Esophagus muscularis mucosa (tissue), 4 donors: ENCODE results near the gene KIF26B. TPM values are rescaled to one million over a fixed set of nuclear protein-coding genes. Genes with fewer than 3 reads are reported as not detected.

Source experiments
- DNase-seq: peaks from one replicate; pipeline ENCODE4 v3.0.0-alpha.2; 2017; ENCODE audit errors: extremely low spot score
- H3K27ac ChIP-seq, 4 donors: fragments of 200-600 bp; sonication (generic); replicated peaks in 1 of 4; 1 replicate in 3 of 4; 2 replicates in 1 of 4; pipeline ENCODE4 v1.5.1; 2016 to 2019; ENCODE audit warnings: mild to moderate bottlenecking in 1 of 4
- H3K27me3 ChIP-seq, 4 donors: fragments of 200-600 bp; sonication (generic); one replicate each; pipeline versions ENCODE4 v1.5.1 to v1.6.0; 2016 to 2019
- H3K36me3 ChIP-seq, 4 donors: fragments of 200-600 bp; sonication (generic); one replicate each; pipeline ENCODE4 v1.5.1; 2016 to 2019
- H3K4me1 ChIP-seq, 4 donors: fragments of 200-600 bp; sonication (generic); one replicate each; pipeline ENCODE4 v1.5.1; 2016 to 2019
- H3K4me3 ChIP-seq, 4 donors: fragments of 200-600 bp; sonication (generic); 1 replicate in 2 of 4; 2 replicates in 2 of 4; pipeline ENCODE4 v1.5.1; 2016 to 2019; ENCODE audit warnings: mild to moderate bottlenecking in 4 of 4, moderate library complexity in 1 of 4
- H3K9me3 ChIP-seq, 4 donors: fragments of 200-600 bp; sonication (generic); 1 replicate in 3 of 4; 2 replicates in 1 of 4; pipeline ENCODE4 v1.5.1; 2016 to 2019
- EP300 ChIP-seq: sonication (generic); formaldehyde crosslinking; IDR thresholded peaks from one replicate; pipeline ENCODE4 v1.6.1; 2017; ENCODE audit warnings: antibody characterized with exemption
- POLR2A ChIP-seq: fragments of 450-650 bp; IDR thresholded peaks from one replicate; pipeline ENCODE4 v1.6.1; 2017; ENCODE audit warnings: antibody characterized with exemption, moderate library complexity, mild to moderate bottlenecking, low read depth
- POLR2AphosphoS5 ChIP-seq, 2 donors: sonication (generic); formaldehyde crosslinking; IDR thresholded peaks; one replicate each; pipeline ENCODE4 v1.6.1; 2017; ENCODE audit warnings: antibody characterized with exemption in 2 of 2
- WGBS: methylation state at CpG from one replicate; pipeline ENCODE4 v1.1.5; 2018; 5-methylcytosine and 5-hydroxymethylcytosine counted together
- intact Hi-C: fragments of 100-400 bp; cut with DNase I; formaldehyde crosslinking; loops from one replicate; pipeline ENCODE4 v1.15.1; 2023
- total RNA-seq, 4 donors: library from RNA; depleted of rRNA; stranded (reverse); fragments of >200 nt; gene quantifications; one replicate each; pipeline versions ENCODE4 v1.1.0 to v1.2.1, GENCODE V29; 2016
- TF ChIP-seq, protein P1 (sequence below), 3 experiments: fragments of 200-600 bp in 2 of 3; fragments of 450-650 bp in 1 of 3; sonication (generic) in 2 of 3; IDR thresholded peaks; one replicate each; pipeline ENCODE4 v1.5.1; 2017 to 2019; ENCODE audit warnings: antibody characterized with exemption in 3 of 3, mild to moderate bottlenecking in 2 of 3, moderate library complexity in 1 of 3

Gene KIF26B
- total RNA-seq, 4 donors from 2014 or later: 0.13 to 3.7 (median 1.3) TPM

DNA sequence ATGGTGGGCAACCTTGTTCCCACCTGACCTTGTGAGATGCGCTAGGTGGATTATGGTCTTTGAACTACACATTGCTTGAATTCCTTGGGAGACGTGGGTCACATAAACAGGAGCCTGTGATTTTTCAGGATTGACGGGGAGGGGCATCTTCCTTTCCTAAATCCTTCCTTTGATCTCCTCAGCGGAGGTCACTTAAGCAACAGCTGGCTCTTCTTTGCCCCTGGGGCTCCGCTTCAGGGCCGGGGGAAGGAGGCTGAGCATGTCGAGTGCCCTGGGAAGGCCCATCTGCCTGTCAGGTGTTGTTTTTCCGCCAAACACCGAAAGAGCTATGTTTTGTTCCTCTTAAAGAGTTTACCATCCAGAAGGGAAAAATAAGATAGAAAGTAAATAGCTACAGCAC, 40.6 kb downstream of the KIF26B start:
- 93% methylated on average over 9 of the region's 9 CpGs for WGBS
- TF ChIP-seq, protein P1, sequence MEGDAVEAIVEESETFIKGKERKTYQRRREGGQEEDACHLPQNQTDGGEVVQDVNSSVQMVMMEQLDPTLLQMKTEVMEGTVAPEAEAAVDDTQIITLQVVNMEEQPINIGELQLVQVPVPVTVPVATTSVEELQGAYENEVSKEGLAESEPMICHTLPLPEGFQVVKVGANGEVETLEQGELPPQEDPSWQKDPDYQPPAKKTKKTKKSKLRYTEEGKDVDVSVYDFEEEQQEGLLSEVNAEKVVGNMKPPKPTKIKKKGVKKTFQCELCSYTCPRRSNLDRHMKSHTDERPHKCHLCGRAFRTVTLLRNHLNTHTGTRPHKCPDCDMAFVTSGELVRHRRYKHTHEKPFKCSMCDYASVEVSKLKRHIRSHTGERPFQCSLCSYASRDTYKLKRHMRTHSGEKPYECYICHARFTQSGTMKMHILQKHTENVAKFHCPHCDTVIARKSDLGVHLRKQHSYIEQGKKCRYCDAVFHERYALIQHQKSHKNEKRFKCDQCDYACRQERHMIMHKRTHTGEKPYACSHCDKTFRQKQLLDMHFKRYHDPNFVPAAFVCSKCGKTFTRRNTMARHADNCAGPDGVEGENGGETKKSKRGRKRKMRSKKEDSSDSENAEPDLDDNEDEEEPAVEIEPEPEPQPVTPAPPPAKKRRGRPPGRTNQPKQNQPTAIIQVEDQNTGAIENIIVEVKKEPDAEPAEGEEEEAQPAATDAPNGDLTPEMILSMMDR (IDR thresholded peaks at IDR 0.05): no peak
- TF ChIP-seq EP300 (no peak), POLR2A (no peak), POLR2AphosphoS5 (IDR thresholded peaks at IDR 0.05) (no peak)
- Histone ChIP-seq H3K27me3 (no peaks in the 10 kb centered on the region), H3K4me3 (no peak overlapping the region), H3K27ac (no peak overlapping the region), H3K9me3 (no peaks in the 10 kb centered on the region), H3K36me3 (no peaks in the 10 kb centered on the region), H3K4me1 (peaks cover 0 to 12% (median 7%) of the 10 kb centered on the region in 4 donors)
- DNase-seq: no peak
- intact Hi-C loops: no loop called here

DNA sequence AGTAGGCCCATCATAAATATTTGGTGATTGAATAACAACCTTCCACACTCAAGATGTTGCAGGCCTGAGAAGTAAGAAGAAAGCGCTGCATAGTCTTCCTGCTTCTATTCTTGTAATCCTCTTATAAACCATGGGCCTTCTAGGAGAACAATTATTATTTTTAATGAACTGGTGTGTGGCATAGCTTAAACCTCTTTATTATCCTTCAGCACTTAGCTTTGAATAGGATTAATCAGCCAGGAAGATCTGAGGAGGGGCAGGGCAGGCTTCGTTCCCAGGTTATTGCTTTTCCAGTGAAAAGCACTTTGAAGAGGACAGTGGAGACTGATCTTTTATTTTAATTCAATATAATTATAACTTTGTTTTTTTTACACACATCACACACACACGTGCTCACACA, 42.3 kb downstream of the KIF26B start:
- Histone ChIP-seq H3K27me3 (no peaks in the 10 kb centered on the region), H3K9me3 (no peaks in the 10 kb centered on the region), H3K4me3 (no peak overlapping the region), H3K4me1 (peaks cover 0 to 12% (median 7%) of the 10 kb centered on the region in 4 donors), H3K27ac (no peak overlapping the region), H3K36me3 (no peaks in the 10 kb centered on the region)
- 69% methylated on average over 3 of the region's 3 CpGs for WGBS
- intact Hi-C loops: no loop called here
- TF ChIP-seq EP300: no peak
- TF ChIP-seq, protein P1 (IDR thresholded peaks at IDR 0.05): no peak
- TF ChIP-seq POLR2A: no peak
- no peak for TF ChIP-seq POLR2AphosphoS5 (IDR thresholded peaks at IDR 0.05)
- no peak for DNase-seq

DNA sequence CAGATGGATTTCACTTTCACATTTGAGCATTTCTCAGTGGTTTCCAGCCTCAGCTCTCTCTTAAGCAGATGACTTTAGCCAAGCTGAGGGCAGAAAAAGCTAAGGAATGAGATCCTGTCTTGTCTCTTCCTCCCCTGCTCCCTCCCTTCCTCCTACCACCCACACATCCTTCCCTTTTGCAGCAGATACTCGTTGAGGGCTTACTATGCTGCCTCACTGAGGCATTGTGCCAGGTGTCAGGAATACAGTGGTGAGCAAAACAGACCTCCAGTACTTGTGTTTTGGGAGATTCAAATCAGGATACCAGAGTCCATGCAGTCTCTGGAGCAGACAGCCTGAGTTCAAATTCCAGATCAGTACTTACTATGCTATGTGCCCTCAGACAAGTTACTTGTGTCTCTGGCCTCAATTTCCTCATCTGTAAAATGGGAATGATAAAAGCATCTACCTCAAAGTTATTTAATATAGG, 43.2 kb downstream of the KIF26B start:
- H3K4me1 ChIP-seq: peaks cover 0 to 12% (median 7%) of the 10 kb centered on the region in 4 donors
- no peaks in the 10 kb centered on the region for H3K27me3 ChIP-seq
- no peak for DNase-seq
- intact Hi-C loops: no loop called here
- H3K9me3 ChIP-seq: no peaks in the 10 kb centered on the region
- H3K36me3 ChIP-seq: no peaks in the 10 kb centered on the region
- H3K27ac ChIP-seq: no peak overlapping the region
- no peak overlapping the region for H3K4me3 ChIP-seq
- TF ChIP-seq POLR2A: no peak
- TF ChIP-seq POLR2AphosphoS5 (IDR thresholded peaks at IDR 0.05): no peak
- TF ChIP-seq EP300: no peak
- TF ChIP-seq, protein P1 (IDR thresholded peaks at IDR 0.05): no peak
- WGBS: 0% methylated on average over 1 of the region's 1 CpG

DNA sequence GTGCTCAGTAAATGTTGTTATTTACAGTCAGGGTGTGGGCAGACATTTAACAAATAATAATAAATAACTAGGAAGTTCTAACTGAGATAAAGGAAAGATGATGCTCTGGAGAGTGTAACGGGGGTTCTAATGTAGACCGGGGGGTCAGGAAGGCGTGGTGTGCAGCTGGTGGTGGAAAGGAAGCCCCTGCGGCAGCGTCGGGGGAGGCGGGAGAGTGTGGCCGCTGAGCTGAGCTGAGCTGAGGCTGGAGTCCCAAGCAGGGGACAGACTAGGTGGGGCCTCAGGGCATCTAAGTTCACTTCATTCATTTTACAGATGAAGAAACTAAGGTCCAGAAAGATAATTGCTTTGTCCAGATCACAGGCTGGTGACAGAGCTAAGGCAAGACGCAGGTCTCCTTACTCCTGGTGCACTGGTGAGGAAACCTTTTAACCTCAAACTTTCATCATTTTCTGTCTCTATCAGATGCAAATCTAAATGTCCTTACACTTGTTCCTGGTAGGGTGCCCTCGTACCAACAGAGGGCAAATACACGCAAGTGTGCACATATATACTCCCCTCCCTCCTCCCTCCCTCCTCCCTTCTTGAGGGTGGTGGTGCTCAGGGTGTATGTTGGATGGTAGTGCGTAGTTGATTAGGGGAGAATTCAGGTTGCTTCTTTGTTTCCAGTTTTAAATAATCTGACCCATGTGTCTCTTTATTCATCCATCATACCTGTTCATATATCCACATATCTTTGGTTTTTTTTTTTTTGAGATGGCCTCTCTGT, 44.1 kb downstream of the KIF26B start:
- no peak overlapping the region for H3K4me3 ChIP-seq
- no peaks in the 10 kb centered on the region for H3K36me3 ChIP-seq
- no peak for DNase-seq
- H3K9me3 ChIP-seq: no peaks in the 10 kb centered on the region
- TF ChIP-seq, protein P1 (IDR thresholded peaks at IDR 0.05): no peak
- intact Hi-C loops: no loop called here
- H3K4me1 ChIP-seq: peaks cover 0 to 12% (median 7%) of the 10 kb centered on the region in 4 donors
- H3K27me3 ChIP-seq: no peaks in the 10 kb centered on the region
- no peak overlapping the region for H3K27ac ChIP-seq
- WGBS: 58% methylated on average over 12 of the region's 12 CpGs
